SU-DHL-6 (cell line): ENCODE measurements around the gene MISP.

Source experiments
- CTCF ChIP-seq: fragments of 200-600 bp; sonication (generic); IDR thresholded peaks from one replicate; pipeline ENCODE4 v1.5.1; 2017; ENCODE audit warnings: antibody characterized with exemption, mild to moderate bottlenecking, low read length, moderate library complexity; ENCODE audit not compliant: insufficient read depth, poor library complexity, severe bottlenecking
- EZH2phosphoT487 ChIP-seq: fragments of 200-600 bp; sonication (generic), shearing (Covaris generic); conservative IDR thresholded peaks from 2 replicates; pipeline ENCODE4 v1.6.1; 2018; ENCODE audit warnings: mild to moderate bottlenecking, antibody characterized with exemption, low read length, moderate library complexity, mixed read lengths

DNA sequence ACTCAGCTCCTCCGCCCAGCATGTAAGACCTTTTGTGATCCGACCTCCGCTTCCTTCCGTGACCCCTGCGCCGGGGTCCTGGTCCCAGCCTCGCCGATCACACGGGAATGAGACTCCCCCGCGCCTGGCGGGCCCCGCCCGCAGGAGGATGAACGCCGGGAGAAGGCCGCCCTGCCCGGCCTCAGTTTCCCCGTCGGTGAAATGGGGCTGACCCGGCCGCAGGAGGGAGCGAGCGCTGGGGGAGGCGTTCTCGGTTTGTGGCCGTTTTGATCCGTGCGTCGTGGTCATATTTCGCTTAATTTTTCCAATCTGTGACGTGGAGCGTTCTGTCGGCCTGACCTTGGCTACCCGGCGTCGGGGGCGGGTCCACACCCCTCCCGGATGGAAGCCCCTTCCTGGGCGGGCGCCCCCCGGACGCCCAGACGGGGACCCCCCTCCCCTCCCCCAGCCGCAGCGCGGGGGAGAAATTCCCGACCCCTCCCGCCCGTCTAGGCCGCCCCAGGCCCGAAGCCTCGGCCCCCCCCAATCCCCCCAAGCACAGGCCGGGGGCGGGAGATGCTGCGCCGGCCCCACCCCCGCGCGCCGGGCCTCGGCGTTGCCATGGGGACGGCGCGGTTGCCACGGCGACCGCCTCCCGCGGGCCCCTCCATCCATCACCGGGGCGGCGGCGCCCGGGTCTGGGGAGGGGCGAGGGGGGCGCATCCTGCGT, 31.1 kb upstream of the MISP start:
- TF ChIP-seq CTCF = no peak
- no peak for TF ChIP-seq EZH2phosphoT487
